ENCODE data around the gene RIPOR3. TPM values are rescaled to one million over a fixed set of nuclear protein-coding genes. Genes with fewer than 3 reads are reported as not detected.
"Not testable (repeated sequence)": the region's sequence is repeated elsewhere in the genome, so short reads cannot be mapped to it uniquely, and the experiment has no call there.

Gene RIPOR3
- total RNA-seq, 1 donor from 2014 or later, result 0.31 TPM

DNA sequence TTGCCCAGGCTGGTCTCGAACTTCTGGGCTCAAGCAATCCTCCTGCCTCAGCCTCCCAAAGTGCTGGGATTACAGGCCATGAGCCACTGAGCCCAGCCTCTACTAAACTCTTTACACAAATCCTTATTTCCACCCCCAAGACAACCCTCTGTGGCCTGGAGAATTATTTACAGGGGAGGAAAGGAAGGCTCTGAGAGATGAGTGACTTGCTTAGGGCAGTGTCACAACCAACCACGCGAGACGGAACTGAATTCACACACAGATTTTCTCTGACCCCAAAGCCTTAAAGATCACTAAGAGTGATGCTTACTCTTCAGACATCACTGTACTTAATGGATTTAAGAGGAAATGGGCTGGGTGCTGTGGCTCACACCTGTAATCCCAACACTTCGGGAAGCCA lies 86.2 kb downstream of the RIPOR3 start:
- Mint-ChIP-seq H3K27ac (no peak overlapping the region), H3K4me1 (ENCODE audit: low read depth) (no peaks in the 10 kb centered on the region), H3K27me3 (no peaks in the 10 kb centered on the region), H3K9me3 (ENCODE audit: low read depth) (no peaks in the 10 kb centered on the region), H3K36me3 (ENCODE audit: insufficient read depth) (no peaks in the 10 kb centered on the region), H3K4me3 (ENCODE audit: low read depth) (no peak overlapping the region)
- TF ChIP-seq, protein P1, sequence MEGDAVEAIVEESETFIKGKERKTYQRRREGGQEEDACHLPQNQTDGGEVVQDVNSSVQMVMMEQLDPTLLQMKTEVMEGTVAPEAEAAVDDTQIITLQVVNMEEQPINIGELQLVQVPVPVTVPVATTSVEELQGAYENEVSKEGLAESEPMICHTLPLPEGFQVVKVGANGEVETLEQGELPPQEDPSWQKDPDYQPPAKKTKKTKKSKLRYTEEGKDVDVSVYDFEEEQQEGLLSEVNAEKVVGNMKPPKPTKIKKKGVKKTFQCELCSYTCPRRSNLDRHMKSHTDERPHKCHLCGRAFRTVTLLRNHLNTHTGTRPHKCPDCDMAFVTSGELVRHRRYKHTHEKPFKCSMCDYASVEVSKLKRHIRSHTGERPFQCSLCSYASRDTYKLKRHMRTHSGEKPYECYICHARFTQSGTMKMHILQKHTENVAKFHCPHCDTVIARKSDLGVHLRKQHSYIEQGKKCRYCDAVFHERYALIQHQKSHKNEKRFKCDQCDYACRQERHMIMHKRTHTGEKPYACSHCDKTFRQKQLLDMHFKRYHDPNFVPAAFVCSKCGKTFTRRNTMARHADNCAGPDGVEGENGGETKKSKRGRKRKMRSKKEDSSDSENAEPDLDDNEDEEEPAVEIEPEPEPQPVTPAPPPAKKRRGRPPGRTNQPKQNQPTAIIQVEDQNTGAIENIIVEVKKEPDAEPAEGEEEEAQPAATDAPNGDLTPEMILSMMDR (IDR thresholded peaks at IDR 0.05; ENCODE audit: unreplicated experiment), result no peak
- DNase-seq (ENCODE audit: low spot score, unreplicated experiment), result no peak

DNA sequence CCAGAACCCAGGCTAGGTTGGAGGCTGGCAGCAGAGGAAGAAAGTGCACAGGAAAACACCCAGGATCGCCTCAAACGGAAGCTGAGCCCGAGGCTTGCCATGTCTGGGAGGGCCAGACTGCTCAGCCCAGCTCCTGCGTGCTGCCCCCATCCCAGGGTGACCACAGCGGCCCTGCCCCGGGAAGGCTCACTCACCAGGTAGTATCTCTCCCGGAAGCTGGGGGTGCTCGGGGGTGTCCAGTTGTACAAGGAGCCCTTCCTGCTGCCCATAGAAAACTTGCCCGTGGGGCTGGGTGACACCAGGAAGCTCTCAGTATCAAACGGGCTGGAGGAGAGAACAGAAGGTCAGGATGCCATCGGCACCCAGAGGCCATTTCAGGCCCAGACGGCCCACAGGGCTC lies 86.9 kb downstream of the RIPOR3 start:
- DNase-seq (ENCODE audit: low spot score, unreplicated experiment), result no peak
- Mint-ChIP-seq H3K4me3 (ENCODE audit: low read depth) (no peak overlapping the region), H3K9me3 (ENCODE audit: low read depth) (no peaks in the 10 kb centered on the region), H3K36me3 (ENCODE audit: insufficient read depth) (no peaks in the 10 kb centered on the region), H3K4me1 (ENCODE audit: low read depth) (no peaks in the 10 kb centered on the region), H3K27me3 (no peaks in the 10 kb centered on the region), H3K27ac (no peak overlapping the region)
- TF ChIP-seq, protein P1 (IDR thresholded peaks at IDR 0.05; ENCODE audit: unreplicated experiment), result no peak

DNA sequence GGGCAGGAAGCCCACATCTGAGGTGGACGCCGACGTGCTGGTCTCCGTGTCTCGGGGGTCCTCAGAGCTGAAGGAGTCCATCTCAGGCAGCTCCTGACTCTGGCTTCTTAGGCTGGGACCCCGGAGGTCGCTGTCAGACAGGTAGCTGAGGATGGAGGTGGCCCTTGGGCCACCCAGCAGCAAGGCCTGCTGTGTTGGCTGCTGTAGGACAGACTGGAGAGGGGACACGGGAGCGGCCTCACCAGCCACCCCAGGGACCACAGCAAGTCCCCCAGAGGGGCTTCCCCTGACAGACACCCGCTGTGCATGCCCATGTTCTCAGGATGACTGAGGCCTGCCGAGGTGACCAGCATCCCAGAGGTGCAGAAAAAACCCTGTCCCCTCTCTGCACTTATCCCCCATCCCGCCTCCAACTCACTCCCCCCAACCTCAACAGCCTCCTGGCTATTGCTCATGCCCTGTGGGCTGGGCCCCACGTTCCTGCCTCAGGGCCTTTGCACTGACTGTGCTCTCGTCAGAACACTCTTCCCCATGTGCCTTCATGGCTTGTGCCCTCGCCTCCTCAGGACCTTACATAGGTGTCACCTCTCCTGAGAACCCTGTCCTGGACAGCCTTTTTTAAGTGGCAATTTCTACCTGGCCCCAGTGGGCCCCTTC lies 88.8 kb downstream of the RIPOR3 start:
- DNase-seq (ENCODE audit: low spot score, unreplicated experiment), result no peak
- Mint-ChIP-seq H3K27ac (no peak overlapping the region), H3K9me3 (ENCODE audit: low read depth) (no peaks in the 10 kb centered on the region), H3K4me3 (ENCODE audit: low read depth) (no peak overlapping the region), H3K4me1 (ENCODE audit: low read depth) (no peaks in the 10 kb centered on the region), H3K27me3 (no peaks in the 10 kb centered on the region), H3K36me3 (ENCODE audit: insufficient read depth) (no peaks in the 10 kb centered on the region)
- TF ChIP-seq, protein P1 (IDR thresholded peaks at IDR 0.05; ENCODE audit: unreplicated experiment), result no peak

GRCh38 chr20:50601511-50602431 lies 89.6 kb downstream of the RIPOR3 start:
- H3K27me3 Mint-ChIP-seq, result no peaks in the 10 kb centered on the region
- TF ChIP-seq, protein P1 (IDR thresholded peaks at IDR 0.05; ENCODE audit: unreplicated experiment), result no peak
- no peak overlapping the region for H3K27ac Mint-ChIP-seq
- H3K4me3 Mint-ChIP-seq (ENCODE audit: low read depth), result no peak overlapping the region
- H3K36me3 Mint-ChIP-seq (ENCODE audit: insufficient read depth), result no peaks in the 10 kb centered on the region
- no peaks in the 10 kb centered on the region for H3K9me3 Mint-ChIP-seq (ENCODE audit: low read depth)
- no peak for DNase-seq (ENCODE audit: low spot score, unreplicated experiment)
- H3K4me1 Mint-ChIP-seq (ENCODE audit: low read depth), result no peaks in the 10 kb centered on the region

GRCh38 chr20:50600281-50600895 lies 91.0 kb downstream of the RIPOR3 start:
- no peaks in the 10 kb centered on the region for H3K9me3 Mint-ChIP-seq (ENCODE audit: low read depth)
- no peak overlapping the region for H3K27ac Mint-ChIP-seq
- peaks cover 4% of the 10 kb centered on the region for H3K27me3 Mint-ChIP-seq
- TF ChIP-seq, protein P1 (IDR thresholded peaks at IDR 0.05; ENCODE audit: unreplicated experiment), result no peak
- H3K36me3 Mint-ChIP-seq (ENCODE audit: insufficient read depth), result no peaks in the 10 kb centered on the region
- peaks cover 4% of the 10 kb centered on the region for H3K4me1 Mint-ChIP-seq (ENCODE audit: low read depth)
- no peak for DNase-seq (ENCODE audit: low spot score, unreplicated experiment)
- no peak overlapping the region for H3K4me3 Mint-ChIP-seq (ENCODE audit: low read depth)

- H3K27ac Mint-ChIP-seq; H3K36me3 Mint-ChIP-seq (ENCODE audit: insufficient read depth); H3K4me3 Mint-ChIP-seq (ENCODE audit: low read depth); H3K9me3 Mint-ChIP-seq (ENCODE audit: low read depth); H3K4me1 Mint-ChIP-seq (ENCODE audit: low read depth); H3K27me3 Mint-ChIP-seq; DNase-seq (ENCODE audit: low spot score, unreplicated experiment): not testable (repeated sequence)
Observed at GRCh38 chr20:50598768-50599167, 92.6 kb downstream of the RIPOR3 start.

Data from progenitor cell of endocrine pancreas (in vitro differentiated cells).